Fibroblast of skin of abdomen (primary cell): Measurements from ENCODE around the gene PSMD4.
A peak's percentile ranks its signal among the peaks of the same experiment; 100 is the strongest.

ENCODE experiments used
- DNase-seq: peaks from one replicate; pipeline ENCODE4 v3.0.0-alpha.2; 2013

Gene PSMD4

DNA sequence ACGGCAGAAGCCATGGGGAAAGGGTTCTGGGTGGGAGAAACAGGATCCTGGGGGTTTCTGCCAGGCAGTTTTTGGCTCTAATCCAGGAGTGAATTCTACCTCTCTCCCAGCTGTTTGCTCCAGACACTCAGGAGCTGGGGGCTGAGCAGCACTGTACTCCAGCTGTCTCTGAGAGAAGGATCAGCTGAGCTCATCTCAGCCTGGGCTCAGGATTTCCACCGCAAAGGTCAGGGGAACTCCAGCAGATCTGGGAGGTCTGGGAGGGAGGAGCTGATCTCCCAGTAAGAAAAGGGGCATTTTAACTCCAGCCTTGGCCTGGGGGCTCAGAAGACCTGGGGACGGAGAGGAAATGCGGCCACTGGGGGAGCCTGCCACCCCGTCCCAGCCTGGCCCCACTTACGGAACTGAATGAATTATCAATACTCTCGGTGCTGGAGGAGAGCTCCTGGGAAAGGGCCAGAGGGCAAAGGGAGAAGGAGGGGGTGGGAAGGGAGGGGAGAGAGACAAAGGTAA is 55.3 kb downstream of the PSMD4 start:
- peak; percentile 49 for DNase-seq

DNA sequence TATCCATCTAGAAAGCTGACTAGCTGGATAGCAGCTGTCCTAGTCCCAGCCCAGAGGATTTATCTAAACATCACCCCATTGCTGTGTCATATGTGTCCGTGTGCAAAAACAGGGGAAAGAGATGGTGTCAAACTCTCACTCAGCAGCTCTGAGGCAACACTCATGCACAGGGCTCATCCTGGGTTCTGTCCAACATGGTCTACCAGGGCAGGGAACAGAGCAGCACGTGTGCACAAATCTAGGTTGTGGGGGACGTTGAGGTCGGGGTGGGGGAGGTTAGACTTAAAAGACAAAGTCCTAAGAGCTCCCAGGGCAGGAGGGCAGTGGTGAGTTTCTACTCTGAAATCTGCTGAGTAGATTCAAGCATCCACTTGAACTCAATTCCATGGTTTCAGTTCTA is 56.5 kb downstream of the PSMD4 start:
- DNase-seq, result no peak

GRCh38 chr1:151311589-151312331 is 57.2 kb downstream of the PSMD4 start:
- DNase-seq, result peak; percentile 99

DNA sequence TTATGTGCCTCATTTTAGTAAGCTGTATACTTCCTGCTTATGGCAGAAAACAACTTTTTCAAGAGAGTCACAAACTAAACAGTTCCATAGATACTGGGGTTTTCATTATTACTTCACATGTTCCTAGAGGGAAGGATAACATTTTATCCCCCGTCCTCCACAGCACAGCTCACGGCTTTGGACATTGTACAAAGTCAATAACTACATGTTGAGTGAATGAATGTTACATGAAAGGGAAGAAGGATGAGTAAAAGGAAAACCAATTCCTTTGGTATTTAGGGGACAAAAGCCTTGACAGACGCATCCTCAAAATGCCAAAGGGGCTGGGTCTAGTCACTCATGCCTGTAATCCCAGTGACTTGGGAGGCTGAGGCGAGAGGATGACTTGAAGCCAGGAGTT is 57.9 kb downstream of the PSMD4 start:
- DNase-seq, result peak; percentile 48

- DNase-seq, result no peak
Observed at GRCh38 chr1:151312826-151313225, 58.3 kb downstream of the PSMD4 start.

DNA sequence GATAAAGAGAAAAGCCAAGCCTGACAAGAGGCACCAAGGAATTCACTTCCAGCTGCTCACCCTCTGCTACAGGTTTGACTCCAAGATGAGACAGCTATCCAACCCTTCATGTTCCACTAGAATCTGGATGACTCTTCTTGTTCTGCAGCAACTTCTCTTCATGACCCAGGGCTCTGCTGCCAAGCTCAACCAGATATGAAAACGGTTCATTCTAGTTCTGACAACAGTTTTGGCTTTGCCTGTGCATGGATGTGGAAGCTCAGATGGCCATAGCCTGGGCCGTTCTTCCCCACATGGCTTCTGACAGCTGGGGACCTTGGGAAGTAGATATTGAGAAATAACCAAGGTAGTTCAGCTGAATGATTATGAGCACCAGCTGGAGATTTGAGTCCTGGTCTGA is 59.0 kb downstream of the PSMD4 start:
- no peak for DNase-seq

- peak; percentile 75 for DNase-seq
Observed at GRCh38 chr1:151314137-151314875, 59.8 kb downstream of the PSMD4 start.

- DNase-seq, result no peak
Observed at GRCh38 chr1:151315565-151316235, 61.2 kb downstream of the PSMD4 start.
